HEK293T (cell line): ENCODE measurements around the gene ZMYND15.

Source experiments
- CTCF ChIA-PET: fragments of 350-600 bp; formaldehyde crosslinking; extraction: SDS; loops from one replicate; lab custom pipeline; 2021; ENCODE audit warnings: antibody characterized with exemption, inconsistent platforms; lab: Yijun Ruan, JAX
- POLR2A ChIA-PET: fragments of 350-600 bp; formaldehyde crosslinking; extraction: SDS; loops from one replicate; lab custom pipeline; 2020; ENCODE audit warnings: antibody characterized with exemption, inconsistent platforms; lab: Yijun Ruan, JAX
- DNase-seq: peaks from one replicate; pipeline ENCODE4 v3.0.0; 2012; ENCODE audit warnings: mixed read lengths; ENCODE audit errors: extremely low spot score
- ARNT ChIP-seq: fragments of 450-650 bp; IDR thresholded peaks from 2 replicates; pipeline ENCODE4 v1.6.1; 2017; ENCODE audit warnings: mild to moderate bottlenecking
- BHLHE40 ChIP-seq: fragments of 450-650 bp; IDR thresholded peaks from 2 replicates; pipeline ENCODE4 v1.6.1; 2016; ENCODE audit warnings: mild to moderate bottlenecking, moderate library complexity, borderline replicate concordance
- CTBP1 ChIP-seq: fragments of 450-650 bp; IDR thresholded peaks from 2 replicates; pipeline ENCODE4 v1.6.1; 2016; ENCODE audit warnings: borderline replicate concordance
- ELF4 ChIP-seq: fragments of 450-650 bp; IDR thresholded peaks from 2 replicates; pipeline ENCODE4 v1.6.1; 2017; ENCODE audit warnings: antibody characterized with exemption
- FOXA1 ChIP-seq: fragments of 450-650 bp; IDR thresholded peaks from 2 replicates; pipeline ENCODE4 v1.6.1; 2016; ENCODE audit warnings: mild to moderate bottlenecking
- FOXK2 ChIP-seq: fragments of 450-650 bp; IDR thresholded peaks from 2 replicates; pipeline ENCODE4 v1.6.1; 2016; ENCODE audit warnings: mild to moderate bottlenecking
- FOXM1 ChIP-seq: fragments of 450-650 bp; IDR thresholded peaks from 2 replicates; pipeline ENCODE4 v1.6.1; 2017; ENCODE audit warnings: mild to moderate bottlenecking, borderline replicate concordance
- HDGF ChIP-seq: fragments of 450-650 bp; IDR thresholded peaks from 2 replicates; pipeline ENCODE4 v1.6.1; 2017; ENCODE audit warnings: antibody characterized with exemption, borderline replicate concordance
- L3MBTL2 ChIP-seq: fragments of 450-650 bp; conservative IDR thresholded peaks from 2 replicates; pipeline ENCODE4 v1.6.1; 2016; ENCODE audit warnings: mild to moderate bottlenecking
- LEF1 ChIP-seq: fragments of 450-650 bp; IDR thresholded peaks from 2 replicates; pipeline ENCODE4 v1.6.1; 2017; ENCODE audit warnings: mild to moderate bottlenecking, borderline replicate concordance
- NFRKB ChIP-seq: fragments of 450-650 bp; IDR thresholded peaks from 2 replicates; pipeline ENCODE4 v1.6.1; 2016; ENCODE audit warnings: mild to moderate bottlenecking, moderate library complexity
- SP1 ChIP-seq: fragments of 450-650 bp; IDR thresholded peaks from 2 replicates; pipeline ENCODE4 v1.6.1; 2017
- SUZ12 ChIP-seq: fragments of 450-650 bp; IDR thresholded peaks from 2 replicates; pipeline ENCODE4 v1.6.1; 2016; ENCODE audit warnings: mild to moderate bottlenecking
- TARDBP ChIP-seq: fragments of 450-650 bp; IDR thresholded peaks from 2 replicates; pipeline ENCODE4 v1.6.1; 2016
- ZNF384 ChIP-seq: fragments of 450-650 bp; IDR thresholded peaks from 2 replicates; pipeline ENCODE4 v1.6.1; 2016
- TF ChIP-seq, protein P1 (sequence below): fragments of 450-650 bp; IDR thresholded peaks from 2 replicates; pipeline ENCODE4 v1.6.1; 2016

The ZMYND15 gene

DNA sequence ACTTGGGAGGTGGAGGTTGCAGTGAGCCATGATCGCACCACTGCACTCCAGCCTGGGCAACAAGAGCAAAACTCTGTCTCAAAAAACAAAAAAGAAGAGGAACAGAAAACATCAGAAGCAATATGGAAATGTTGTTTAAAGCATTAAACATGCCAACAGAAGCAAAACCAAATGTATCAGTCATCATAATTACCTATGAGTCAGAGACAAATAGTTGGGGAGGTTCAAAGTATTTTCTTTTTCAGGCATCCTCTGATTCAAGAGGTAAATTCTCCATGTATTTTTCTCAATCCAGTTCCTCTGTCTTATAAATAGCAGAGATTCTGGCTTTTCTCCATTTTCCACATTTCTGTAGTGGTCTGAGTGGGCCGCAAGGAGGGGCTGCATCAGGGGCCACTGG, 30.0 kb downstream of the ZMYND15 start:
- TF ChIP-seq ARNT (no peak), SUZ12 (no peak), BHLHE40 (no peak), FOXA1 (no peak), FOXK2 (no peak), LEF1 (no peak), ELF4 (no peak), HDGF (no peak), CTBP1 (no peak), ZNF384 (no peak), L3MBTL2 (no peak), NFRKB (no peak)
- TF ChIP-seq, protein P1, sequence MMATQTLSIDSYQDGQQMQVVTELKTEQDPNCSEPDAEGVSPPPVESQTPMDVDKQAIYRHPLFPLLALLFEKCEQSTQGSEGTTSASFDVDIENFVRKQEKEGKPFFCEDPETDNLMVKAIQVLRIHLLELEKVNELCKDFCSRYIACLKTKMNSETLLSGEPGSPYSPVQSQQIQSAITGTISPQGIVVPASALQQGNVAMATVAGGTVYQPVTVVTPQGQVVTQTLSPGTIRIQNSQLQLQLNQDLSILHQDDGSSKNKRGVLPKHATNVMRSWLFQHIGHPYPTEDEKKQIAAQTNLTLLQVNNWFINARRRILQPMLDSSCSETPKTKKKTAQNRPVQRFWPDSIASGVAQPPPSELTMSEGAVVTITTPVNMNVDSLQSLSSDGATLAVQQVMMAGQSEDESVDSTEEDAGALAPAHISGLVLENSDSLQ: no peak
- ChIA-PET POLR2A (no interaction called here), CTCF (no interaction called here)
- DNase-seq: no peak

DNA sequence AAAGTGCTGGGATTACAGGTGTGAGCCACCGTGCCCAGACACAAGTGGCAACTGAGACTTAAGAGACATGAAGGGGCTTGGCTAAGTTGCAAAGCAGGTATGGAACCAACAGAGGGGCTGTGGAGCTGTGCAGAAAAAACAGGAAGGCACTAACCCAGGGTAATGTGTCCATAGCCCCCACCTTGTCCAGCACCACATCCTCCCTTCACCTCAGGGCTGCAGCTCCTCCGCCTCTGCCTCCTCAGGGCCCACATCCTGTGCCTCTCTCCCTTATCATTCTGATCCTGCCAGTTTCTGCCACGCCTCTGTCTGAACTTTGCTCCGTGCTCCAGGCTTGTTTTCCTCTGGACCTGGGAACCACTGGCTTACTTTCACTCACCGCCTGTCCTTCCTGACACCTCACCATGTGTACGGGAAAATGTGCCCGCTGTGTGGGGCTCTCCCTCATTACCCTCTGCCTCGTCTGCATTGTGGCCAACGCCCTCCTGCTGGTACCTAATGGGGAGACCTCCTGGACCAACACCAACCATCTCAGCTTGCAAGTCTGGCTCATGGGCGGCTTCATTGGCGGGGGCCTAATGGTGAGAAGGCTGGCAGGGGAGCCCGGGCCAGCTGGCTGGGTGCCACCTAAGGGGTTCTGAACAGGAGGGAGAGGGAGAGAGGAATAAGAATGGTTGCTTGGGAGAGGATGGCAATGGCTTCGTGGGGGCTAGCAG, 32.0 kb downstream of the ZMYND15 start, which contains the start of gene TM4SF5:
Gene TM4SF5 (plus strand): TSS at position 368 of the 716 bp plus-strand sequence. CDS start 37 bp downstream, at position 405.
- DNase-seq: no peak
- POLR2A ChIA-PET: interaction anchor here (1.4 kb wide), 1 partner anchor 18 kb away, joined by 3 read pairs; no protein-coding TSS in a partner anchor
- CTCF ChIA-PET: no interaction called here
- no peak for TF ChIP-seq BHLHE40
- no peak for TF ChIP-seq FOXK2
- no peak for TF ChIP-seq FOXA1
- TF ChIP-seq LEF1: no peak
- no peak for TF ChIP-seq CTBP1

DNA sequence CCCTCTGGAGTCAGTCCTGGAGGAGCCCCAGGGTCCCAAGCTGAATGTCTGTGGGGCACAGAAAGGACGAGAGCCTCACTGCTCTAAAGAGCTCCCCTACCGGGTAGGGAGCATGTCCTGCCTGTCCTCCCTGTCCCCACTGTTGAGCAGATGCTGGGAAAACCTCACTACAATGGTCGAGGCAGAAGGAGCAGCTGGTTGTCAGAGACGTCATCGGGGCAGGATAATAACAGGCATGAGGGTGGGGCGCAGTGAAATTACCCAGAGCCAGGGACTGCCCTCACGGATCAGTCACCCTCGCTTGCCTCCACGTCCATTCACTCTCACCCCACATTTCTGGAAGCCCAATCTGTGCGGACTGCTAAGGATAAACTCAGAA, 32.6 kb downstream of the ZMYND15 start:
- ChIA-PET CTCF (no interaction called here), POLR2A (interaction anchor here (1.0 kb wide), 1 partner anchor 18 kb away, joined by 4 read pairs; no protein-coding TSS in a partner anchor)
- DNase-seq: no peak
- TF ChIP-seq FOXK2 (no peak), FOXM1 (no peak), CTBP1 (no peak), HDGF (no peak), LEF1 (no peak), BHLHE40 (no peak), SP1 (no peak), ARNT (no peak), FOXA1 (no peak), NFRKB (no peak), ZNF384 (no peak), ELF4 (no peak), L3MBTL2 (no peak), TARDBP (no peak), SUZ12 (no peak)
- TF ChIP-seq, protein P1: no peak

DNA sequence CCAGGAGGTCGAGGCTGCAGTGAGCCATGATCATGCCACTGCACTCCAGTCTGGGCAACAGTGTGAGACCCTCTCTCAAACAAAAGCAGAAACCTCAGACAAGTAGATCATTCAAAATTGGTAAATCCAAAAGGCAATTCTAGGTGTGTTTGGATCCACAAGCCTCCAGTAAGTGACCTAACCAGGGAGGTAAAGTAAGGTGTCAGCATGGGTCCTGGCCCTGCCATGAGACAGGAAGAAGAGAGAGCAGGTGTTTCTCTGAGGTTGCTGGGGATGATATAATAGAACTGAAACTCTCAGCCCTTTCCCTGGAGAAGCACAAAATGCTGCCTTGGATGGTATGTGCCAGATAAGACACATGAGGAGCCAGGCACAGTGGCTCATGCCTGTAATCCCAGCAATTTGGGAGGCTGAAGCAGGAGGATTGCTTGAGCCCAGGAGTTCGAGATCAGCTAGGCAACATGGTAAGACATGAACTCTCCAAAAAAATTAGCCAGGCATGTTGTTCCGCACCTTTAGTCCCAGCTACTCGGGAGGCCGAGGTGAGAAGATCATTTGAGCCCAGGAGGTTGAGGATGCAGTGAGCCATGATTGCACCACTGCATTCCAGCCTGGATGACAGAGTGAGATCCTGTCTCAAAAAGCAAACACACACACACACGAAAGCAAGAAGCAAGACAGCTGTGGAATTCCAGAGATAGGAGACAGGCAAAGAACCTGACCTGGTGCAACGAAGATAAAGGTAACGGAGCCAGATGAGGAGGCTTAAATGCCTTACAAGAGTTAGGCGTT, 38.5 kb downstream of the ZMYND15 start:
- ChIA-PET POLR2A (interaction anchor here (2.8 kb wide), 1 partner anchor 12 kb away, joined by 15 read pairs; no protein-coding TSS in a partner anchor), CTCF (no interaction called here)
- no peak for TF ChIP-seq ARNT
- TF ChIP-seq SP1: no peak
- TF ChIP-seq, protein P1: no peak
- no peak for TF ChIP-seq LEF1
- no peak for TF ChIP-seq BHLHE40
- no peak for TF ChIP-seq TARDBP
- TF ChIP-seq FOXM1: no peak
- no peak for TF ChIP-seq ZNF384
- no peak for TF ChIP-seq ELF4
- TF ChIP-seq FOXA1: no peak
- TF ChIP-seq L3MBTL2: no peak
- no peak for TF ChIP-seq SUZ12
- TF ChIP-seq HDGF: no peak
- no peak for TF ChIP-seq FOXK2
- TF ChIP-seq CTBP1: no peak
- TF ChIP-seq NFRKB: no peak
- DNase-seq: no peak

DNA sequence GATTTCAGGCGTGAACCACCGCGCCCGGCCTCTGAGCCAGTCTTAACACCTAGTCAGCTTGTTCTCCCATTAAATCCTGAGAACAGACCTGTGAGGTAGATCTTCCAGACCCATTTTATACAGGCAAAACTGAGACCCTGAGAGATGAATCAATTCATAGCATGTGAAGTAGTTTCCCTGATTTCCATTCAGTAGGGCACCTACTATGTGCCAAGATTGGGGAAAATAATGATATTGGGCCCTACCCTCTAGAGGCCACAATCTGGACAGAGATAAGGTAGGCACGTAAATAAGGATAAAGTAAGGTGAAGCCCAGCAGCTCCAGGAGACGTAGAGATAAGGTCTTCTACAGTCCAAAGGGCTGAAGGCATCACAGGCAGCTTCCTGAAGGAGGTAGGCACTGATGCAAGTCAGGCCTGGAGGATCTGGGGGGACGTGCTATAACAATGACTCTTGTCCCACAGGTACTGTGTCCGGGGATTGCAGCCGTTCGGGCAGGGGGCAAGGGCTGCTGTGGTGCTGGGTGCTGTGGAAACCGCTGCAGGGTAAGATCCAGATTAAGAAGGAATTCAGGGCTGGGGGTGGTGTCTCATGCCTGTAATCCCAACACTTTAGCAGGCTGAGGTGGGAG, 40.8 kb downstream of the ZMYND15 start:
- CTCF ChIA-PET: interaction anchor here (1.6 kb wide), 1 partner anchor 10 kb away, joined by 8 read pairs; no protein-coding TSS in a partner anchor

More for the DNA sequence above, 40.8 kb downstream of the ZMYND15 start:
- DNase-seq: no peak
- no peak for TF ChIP-seq LEF1
- TF ChIP-seq HDGF: no peak
- TF ChIP-seq, protein P1: no peak
- TF ChIP-seq CTBP1: no peak
- TF ChIP-seq ZNF384: no peak
- no peak for TF ChIP-seq FOXM1
- no peak for TF ChIP-seq NFRKB
- no peak for TF ChIP-seq L3MBTL2
- no peak for TF ChIP-seq ELF4
- TF ChIP-seq BHLHE40: no peak
- no peak for TF ChIP-seq TARDBP
- TF ChIP-seq FOXK2: no peak
- no peak for TF ChIP-seq SUZ12
- no peak for TF ChIP-seq FOXA1
- TF ChIP-seq ARNT: no peak
- no peak for TF ChIP-seq SP1
- POLR2A ChIA-PET: interaction anchor here (1.4 kb wide), 1 partner anchor 10 kb away, joined by 9 read pairs; no protein-coding TSS in a partner anchor
